ENCODE data around the gene FZD7. TPM values are rescaled to one million over a fixed set of nuclear protein-coding genes. Genes with fewer than 3 reads are reported as not detected.

The FZD7 gene
- total RNA-seq, 4 donors from 2014 or later = 2.6 to 11.3 (median 4.0) TPM

DNA sequence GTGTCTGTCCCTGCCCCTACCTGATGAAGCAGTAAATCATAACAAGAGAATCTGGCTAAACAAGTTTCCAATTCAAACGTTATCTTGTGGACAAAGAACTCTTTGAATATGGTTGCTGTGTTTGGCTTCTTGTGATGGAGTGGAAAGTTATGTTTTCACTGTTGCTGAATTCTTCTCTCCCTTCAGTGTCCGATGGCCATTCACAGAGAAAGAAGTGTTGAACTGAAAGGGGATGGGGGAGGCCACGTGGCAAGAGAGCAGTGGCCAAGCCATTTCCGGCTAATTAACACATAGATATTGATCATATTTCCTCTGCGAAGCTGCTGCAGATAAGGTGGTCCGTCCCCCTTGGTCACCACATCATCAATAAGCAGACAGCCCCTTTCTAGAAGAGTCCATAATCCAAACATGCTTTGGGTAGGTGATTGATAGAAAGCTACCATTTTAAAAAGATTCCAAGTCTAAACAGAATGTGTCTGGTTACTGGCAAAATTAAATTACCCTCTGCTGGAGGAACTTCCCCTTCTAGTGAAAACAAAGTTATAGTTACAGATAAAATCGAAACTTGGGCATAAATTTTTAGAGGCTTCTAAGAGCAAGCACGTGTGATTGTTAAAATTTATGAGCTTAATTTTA is 36.9 kb upstream of the FZD7 start:
- DNase-seq = no peak
- no peak overlapping the region for H3K4me3 ChIP-seq
- TF ChIP-seq POLR2A (IDR thresholded peaks at IDR 0.05) (no peak), CTCF (IDR thresholded peaks at IDR 0.05) (no peak)
- peaks cover 0 to 10% (median 0%) of the 10 kb centered on the region in 3 donors for H3K4me1 ChIP-seq
- H3K9me3 ChIP-seq = no peaks in the 10 kb centered on the region
- H3K27ac ChIP-seq = no peak overlapping the region
- no peaks in the 10 kb centered on the region for H3K36me3 ChIP-seq
- H3K27me3 ChIP-seq = no peaks in the 10 kb centered on the region
- intact Hi-C loops (cut with DNase I) = no loop called here
- WGBS, 2 donors = 44 to 47% methylated on average over 8 of the region's 8 CpGs

DNA sequence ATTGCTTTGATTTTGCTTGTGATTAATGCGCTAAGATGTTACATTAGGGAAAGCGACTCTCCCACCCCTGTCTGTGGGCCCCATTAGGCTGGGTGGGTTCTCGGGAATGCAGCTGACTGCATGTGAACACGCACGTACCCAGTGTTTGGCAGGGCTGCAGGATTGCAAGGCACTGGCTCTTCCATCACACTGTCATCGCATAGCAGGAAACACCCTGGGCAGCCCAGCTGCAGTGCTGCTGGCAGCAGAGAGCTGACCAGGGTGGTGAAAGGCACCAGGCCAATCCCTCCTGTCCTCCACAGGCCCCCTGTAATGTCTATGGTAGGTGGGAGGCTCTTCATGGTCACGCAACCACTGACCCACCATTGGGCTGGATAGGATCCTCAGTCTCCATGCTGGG is 34.4 kb upstream of the FZD7 start:
- no peak for TF ChIP-seq POLR2A (IDR thresholded peaks at IDR 0.05)
- no peak for TF ChIP-seq CTCF (IDR thresholded peaks at IDR 0.05)
- H3K4me3 ChIP-seq = no peak overlapping the region
- no peaks in the 10 kb centered on the region for H3K9me3 ChIP-seq
- H3K36me3 ChIP-seq = no peaks in the 10 kb centered on the region
- H3K4me1 ChIP-seq = peaks cover 0 to 10% (median 0%) of the 10 kb centered on the region in 3 donors
- no peak overlapping the region for H3K27ac ChIP-seq
- 76 to 98% methylated on average over 7 of the region's 7 CpGs for WGBS, 2 donors
- intact Hi-C loops (cut with DNase I) = no loop called here
- no peak for DNase-seq
- no peaks in the 10 kb centered on the region for H3K27me3 ChIP-seq

DNA sequence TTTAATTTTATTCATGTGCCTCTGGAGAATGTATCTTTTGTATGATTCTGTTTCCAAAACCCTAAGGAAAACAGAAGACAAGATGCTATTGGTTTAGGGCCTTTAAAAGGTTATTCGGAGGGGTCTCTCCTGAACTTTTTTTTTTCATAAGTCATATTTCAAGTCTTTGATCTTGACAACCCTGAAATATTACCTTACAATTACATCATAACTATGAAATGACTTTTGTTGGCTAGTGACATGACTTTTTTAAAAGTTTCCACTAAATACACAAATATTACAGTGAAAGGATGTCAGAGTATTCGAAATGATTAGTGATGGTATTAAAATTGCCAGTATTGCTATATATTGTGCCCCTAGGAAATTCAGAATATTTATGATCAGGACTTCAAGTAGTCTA is 31.8 kb upstream of the FZD7 start:
- TF ChIP-seq POLR2A (IDR thresholded peaks at IDR 0.05) = no peak
- TF ChIP-seq CTCF (IDR thresholded peaks at IDR 0.05) = no peak
- no peaks in the 10 kb centered on the region for H3K4me1 ChIP-seq
- no peaks in the 10 kb centered on the region for H3K36me3 ChIP-seq
- no peak overlapping the region for H3K4me3 ChIP-seq
- WGBS, 2 donors = 75 to 80% methylated on average over 2 of the region's 2 CpGs
- H3K27ac ChIP-seq = no peak overlapping the region
- H3K9me3 ChIP-seq = no peaks in the 10 kb centered on the region
- no peak for DNase-seq
- no peaks in the 10 kb centered on the region for H3K27me3 ChIP-seq
- intact Hi-C loops (cut with DNase I) = no loop called here

GRCh38 chr2:202002381-202002780 is 31.3 kb upstream of the FZD7 start:
- no peaks in the 10 kb centered on the region for H3K9me3 ChIP-seq
- H3K27me3 ChIP-seq = no peaks in the 10 kb centered on the region
- no peaks in the 10 kb centered on the region for H3K36me3 ChIP-seq
- DNase-seq = no peak
- H3K4me1 ChIP-seq = no peaks in the 10 kb centered on the region
- no peak overlapping the region for H3K27ac ChIP-seq
- no peak overlapping the region for H3K4me3 ChIP-seq
- TF ChIP-seq CTCF (IDR thresholded peaks at IDR 0.05) (no peak), POLR2A (IDR thresholded peaks at IDR 0.05) (no peak)
- intact Hi-C loops (cut with DNase I) = no loop called here
- WGBS, 2 donors = 86 to 95% methylated on average over 6 of the region's 6 CpGs

- Histone ChIP-seq H3K27me3 (no peaks in the 10 kb centered on the region), H3K4me1 (no peaks in the 10 kb centered on the region), H3K4me3 (no peak overlapping the region), H3K9me3 (no peaks in the 10 kb centered on the region), H3K36me3 (no peaks in the 10 kb centered on the region), H3K27ac (no peak overlapping the region)
- intact Hi-C loops (cut with DNase I) = no loop called here
- 67 to 78% methylated on average over 3 of the region's 3 CpGs for WGBS, 2 donors
- no peak for DNase-seq
- no peak for TF ChIP-seq POLR2A (IDR thresholded peaks at IDR 0.05)
- no peak for TF ChIP-seq CTCF (IDR thresholded peaks at IDR 0.05)
Observed at GRCh38 chr2:202005272-202005887, 28.3 kb upstream of the FZD7 start.
